Ureter (tissue), 1 donor: ENCODE results near the gene SLCO2A1. TPM values are rescaled to one million over a fixed set of nuclear protein-coding genes. Genes with fewer than 3 reads are reported as not detected.

Experiments used
- DNase-seq: peaks from one replicate; pipeline ENCODE4 v3.0.0-alpha.2; 2020; ENCODE audit warnings: low spot score
- total RNA-seq: library from RNA; stranded (reverse); gene quantifications from one replicate; pipeline ENCODE4 v1.2.4, GENCODE V29; 2023
- donor health status: DM: yes; HTN: yes; CAD: no.

The SLCO2A1 gene
- total RNA-seq, 1 donor from 2014 or later, result 89.1 TPM

GRCh38 chr3:133933097-133934024, 96.4 kb downstream of the SLCO2A1 start:
- DNase-seq, result no peak

- DNase-seq, result no peak
Measured at GRCh38 chr3:133932009-133932408, 97.7 kb downstream of the SLCO2A1 start.

GRCh38 chr3:133931084-133931483, 98.6 kb downstream of the SLCO2A1 start:
- DNase-seq, result no peak

GRCh38 chr3:133930341-133930933, 99.3 kb downstream of the SLCO2A1 start:
- DNase-seq, result no peak

GRCh38 chr3:133928903-133929607, 100.7 kb downstream of the SLCO2A1 start:
- DNase-seq, result no peak

- DNase-seq, result no peak
Measured at GRCh38 chr3:133928136-133928893, 101.4 kb downstream of the SLCO2A1 start.

- DNase-seq, result no peak
Measured at GRCh38 chr3:133927540-133928066, 102.1 kb downstream of the SLCO2A1 start.

GRCh38 chr3:133926736-133927539, 102.8 kb downstream of the SLCO2A1 start:
- DNase-seq, result no peak

- no peak for DNase-seq
Measured at GRCh38 chr3:133925960-133926735, 103.6 kb downstream of the SLCO2A1 start.

GRCh38 chr3:133924041-133924440, 105.7 kb downstream of the SLCO2A1 start:
- no peak for DNase-seq

- no peak for DNase-seq
Measured at GRCh38 chr3:133921592-133921991, 108.1 kb downstream of the SLCO2A1 start.

GRCh38 chr3:133917144-133917543, 112.6 kb downstream of the SLCO2A1 start:
- no peak for DNase-seq

GRCh38 chr3:133915685-133916658, 113.8 kb downstream of the SLCO2A1 start:
- no peak for DNase-seq

GRCh38 chr3:133914839-133915600, 114.7 kb downstream of the SLCO2A1 start:
- no peak for DNase-seq

- no peak for DNase-seq
Measured at GRCh38 chr3:133910422-133910821, 119.3 kb downstream of the SLCO2A1 start.

- DNase-seq, result no peak
Measured at GRCh38 chr3:133905376-133905775, 124.3 kb downstream of the SLCO2A1 start.

- no peak for DNase-seq
Measured at GRCh38 chr3:133901847-133902246, 127.9 kb downstream of the SLCO2A1 start.

GRCh38 chr3:133901083-133901482, 128.6 kb downstream of the SLCO2A1 start:
- no peak for DNase-seq
